ENCODE measurements around the gene FGF2.
A peak's percentile ranks its signal among the peaks of the same experiment; 100 is the strongest.

FGF2 gene

GRCh38 chr4:122831515-122832196 lies 5.0 kb downstream of the FGF2 start (continued):
- no peak for TF ChIP-seq PRDM10 (tag by site-specific recombination; IDR thresholded peaks at IDR 0.05)
- TF ChIP-seq PRDM6 (tag by site-specific recombination; IDR thresholded peaks at IDR 0.05), result peak; percentile 70; the same call in 1 of the 2 replicates
- no peak for TF ChIP-seq ZXDB (tag by site-specific recombination; IDR thresholded peaks at IDR 0.05)
- no peak for TF ChIP-seq SALL2 (tag by site-specific recombination; IDR thresholded peaks at IDR 0.05; ENCODE audit: borderline replicate concordance)
- no peak for TF ChIP-seq YY1 (tag by site-specific recombination; IDR thresholded peaks at IDR 0.05)
- no peak for TF ChIP-seq YY2 (tag by site-specific recombination; IDR thresholded peaks at IDR 0.05)
- TF ChIP-seq ZBTB44 (tag by site-specific recombination; IDR thresholded peaks at IDR 0.05), result no peak
- TF ChIP-seq ZNF549 (tag by site-specific recombination; IDR thresholded peaks at IDR 0.05), result no peak
- TF ChIP-seq ZBTB17 (tag by site-specific recombination; IDR thresholded peaks at IDR 0.05), result peak; percentile 42; the same call in 1 of the 2 replicates
- TF ChIP-seq FEZF1 (tag by site-specific recombination; IDR thresholded peaks at IDR 0.05), result peak; percentile 62; the same call in 1 of the 2 replicates
- no peak for TF ChIP-seq MZF1 (tag by site-specific recombination; IDR thresholded peaks at IDR 0.05; ENCODE audit: borderline replicate concordance)
- TF ChIP-seq ZNF707 (tag by site-specific recombination; IDR thresholded peaks at IDR 0.05), result no peak
- TF ChIP-seq ZBTB20 (tag by site-specific recombination; IDR thresholded peaks at IDR 0.05), result no peak
- no peak for TF ChIP-seq ZNF747 (tag by site-specific recombination; IDR thresholded peaks at IDR 0.05)
- no peak for TF ChIP-seq SETDB1 (IDR thresholded peaks at IDR 0.05; ENCODE audit: insufficient read length, low read length)
- TF ChIP-seq ZNF514 (tag by site-specific recombination; IDR thresholded peaks at IDR 0.05), result no peak
- TF ChIP-seq ELK4 (IDR thresholded peaks at IDR 0.05; ENCODE audit: borderline replicate concordance, low read depth, low read length), result no peak
- TF ChIP-seq ZNF561 (tag by site-specific recombination; IDR thresholded peaks at IDR 0.05; ENCODE audit: borderline replicate concordance), result no peak
- TF ChIP-seq ZNF335 (tag by site-specific recombination; conservative IDR thresholded peaks at IDR 0.05), result no peak
- no peak for TF ChIP-seq SP3 (tag by site-specific recombination; IDR thresholded peaks at IDR 0.05)
- TF ChIP-seq ZNF791 (tag by site-specific recombination; IDR thresholded peaks at IDR 0.05), result no peak
- TF ChIP-seq ZNF473 (tag by site-specific recombination; IDR thresholded peaks at IDR 0.05), result no peak
- TF ChIP-seq ZNF214 (tag by site-specific recombination; IDR thresholded peaks at IDR 0.05; ENCODE audit: borderline replicate concordance), result no peak
- no peak for TF ChIP-seq ZNF121 (tag by site-specific recombination; IDR thresholded peaks at IDR 0.05)

Data from HEK293 (cell line).